Ascending aorta (tissue), 2 donors: ENCODE data around the gene SERPINB1. TPM values are rescaled to one million over a fixed set of nuclear protein-coding genes. Genes with fewer than 3 reads are reported as not detected.
A peak's percentile ranks its signal among the peaks of the same experiment; 100 is the strongest.

Experiments used
- DNase-seq, 2 donors: peaks; one replicate each; pipeline ENCODE4 v3.0.0-alpha.2; 2019; ENCODE audit warnings: low spot score in 2 of 2
- H3K27ac ChIP-seq, 2 donors: fragments of 200-600 bp; sonication (generic); one replicate each; pipeline ENCODE4 v1.5.1; 2016 to 2017; ENCODE audit warnings: mild to moderate bottlenecking in 1 of 2
- H3K27me3 ChIP-seq: fragments of 200-600 bp; sonication (generic); one replicate; pipeline ENCODE4 v1.5.1; 2017
- H3K36me3 ChIP-seq, 2 donors: fragments of 200-600 bp; sonication (generic); one replicate each; pipeline ENCODE4 v1.5.1; 2016
- H3K4me1 ChIP-seq, 2 donors: fragments of 200-600 bp; sonication (generic); one replicate each; pipeline ENCODE4 v1.5.1; 2016 to 2017; ENCODE audit warnings: mild to moderate bottlenecking in 1 of 2
- H3K4me3 ChIP-seq, 2 donors: fragments of 200-600 bp; sonication (generic); one replicate each; pipeline ENCODE4 v1.5.1; 2016 to 2017; ENCODE audit warnings: mild to moderate bottlenecking in 1 of 2
- H3K9me3 ChIP-seq, 2 donors: fragments of 200-600 bp; sonication (generic); one replicate each; pipeline ENCODE4 v1.5.1; 2016
- intact Hi-C: fragments of 100-400 bp; cut with DNase I; formaldehyde crosslinking; loops from one replicate; pipeline ENCODE4 v1.15.1; 2023
- total RNA-seq: library from RNA; depleted of rRNA; stranded (reverse); fragments of >200 nt; gene quantifications from one replicate; pipeline ENCODE4 v1.1.0, GENCODE V29; 2016
- TF ChIP-seq, protein P1 (sequence below), 3 experiments: fragments of 200-600 bp in 2 of 3; fragments of 450-650 bp in 1 of 3; sonication (generic) in 2 of 3; IDR thresholded peaks; one replicate each; pipeline ENCODE4 v1.5.1; 2016 to 2019; ENCODE audit warnings: antibody characterized with exemption in 3 of 3, mild to moderate bottlenecking in 1 of 3, moderate library complexity in 1 of 3

Gene SERPINB1
- total RNA-seq, 1 donor from 2014 or later = 14.0 TPM

DNA sequence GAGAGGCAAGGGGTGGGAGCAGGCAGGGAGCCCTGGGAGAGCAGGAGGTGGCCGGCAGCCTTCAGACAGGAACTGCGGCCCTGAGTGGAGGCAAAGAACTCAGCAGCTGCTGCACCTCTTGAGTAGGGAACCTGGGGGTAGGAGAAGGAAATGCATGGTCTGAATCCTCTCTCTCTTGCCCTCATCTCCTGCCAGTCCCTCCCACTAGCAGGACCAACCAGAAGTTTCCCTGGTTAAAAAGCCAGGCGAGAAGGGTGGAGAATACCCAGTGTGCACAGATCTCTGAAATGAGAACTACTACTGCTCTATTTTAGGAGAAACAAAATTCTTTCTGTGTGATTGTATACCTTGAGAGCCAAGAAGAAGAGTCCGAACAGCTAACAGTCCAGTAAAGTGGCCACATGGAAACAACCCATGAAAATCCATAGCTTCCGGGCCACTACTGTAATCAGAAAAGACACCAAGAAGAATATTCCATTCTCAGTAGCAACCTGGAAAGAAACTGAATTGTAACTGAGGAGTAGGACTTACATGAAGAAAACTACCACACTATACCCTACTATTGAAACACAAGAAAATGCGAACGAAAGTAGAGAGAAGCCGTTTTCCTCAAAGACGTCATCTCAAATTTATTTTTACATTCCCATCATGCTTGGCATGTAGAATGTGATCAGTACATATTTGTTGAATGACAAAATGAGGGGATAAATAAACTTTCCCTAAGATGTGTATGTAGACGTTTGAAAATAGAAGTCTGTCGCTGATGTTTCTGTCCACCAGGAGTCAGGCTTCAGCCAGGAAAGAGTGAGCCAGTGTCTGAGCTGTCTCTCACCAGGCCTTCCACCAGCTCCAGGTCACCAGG, 50.8 kb downstream of the SERPINB1 start:
- H3K36me3 ChIP-seq = peaks cover 4 to 11% of the 10 kb centered on the region in 2 donors
- H3K4me1 ChIP-seq = peaks cover 9 to 34% of the 10 kb centered on the region in 2 donors
- no peaks in the 10 kb centered on the region for H3K9me3 ChIP-seq
- intact Hi-C loops = loop anchor here (1.0 to 2.0 kb wide), 6 partner anchors 26 to 198 kb away; partner anchors contain the start of genes SERPINB1 and WRNIP1
- H3K27ac ChIP-seq = peak overlapping the region; percentile 89 to 95
- H3K27me3 ChIP-seq = no peaks in the 10 kb centered on the region
- TF ChIP-seq, protein P1, sequence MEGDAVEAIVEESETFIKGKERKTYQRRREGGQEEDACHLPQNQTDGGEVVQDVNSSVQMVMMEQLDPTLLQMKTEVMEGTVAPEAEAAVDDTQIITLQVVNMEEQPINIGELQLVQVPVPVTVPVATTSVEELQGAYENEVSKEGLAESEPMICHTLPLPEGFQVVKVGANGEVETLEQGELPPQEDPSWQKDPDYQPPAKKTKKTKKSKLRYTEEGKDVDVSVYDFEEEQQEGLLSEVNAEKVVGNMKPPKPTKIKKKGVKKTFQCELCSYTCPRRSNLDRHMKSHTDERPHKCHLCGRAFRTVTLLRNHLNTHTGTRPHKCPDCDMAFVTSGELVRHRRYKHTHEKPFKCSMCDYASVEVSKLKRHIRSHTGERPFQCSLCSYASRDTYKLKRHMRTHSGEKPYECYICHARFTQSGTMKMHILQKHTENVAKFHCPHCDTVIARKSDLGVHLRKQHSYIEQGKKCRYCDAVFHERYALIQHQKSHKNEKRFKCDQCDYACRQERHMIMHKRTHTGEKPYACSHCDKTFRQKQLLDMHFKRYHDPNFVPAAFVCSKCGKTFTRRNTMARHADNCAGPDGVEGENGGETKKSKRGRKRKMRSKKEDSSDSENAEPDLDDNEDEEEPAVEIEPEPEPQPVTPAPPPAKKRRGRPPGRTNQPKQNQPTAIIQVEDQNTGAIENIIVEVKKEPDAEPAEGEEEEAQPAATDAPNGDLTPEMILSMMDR (IDR thresholded peaks at IDR 0.05) = peak; percentile 74 to 90 (median 77)
- H3K4me3 ChIP-seq = peak overlapping the region in 1 of 2 donors; percentile 49
- peak; percentile 36 to 92 for DNase-seq

DNA sequence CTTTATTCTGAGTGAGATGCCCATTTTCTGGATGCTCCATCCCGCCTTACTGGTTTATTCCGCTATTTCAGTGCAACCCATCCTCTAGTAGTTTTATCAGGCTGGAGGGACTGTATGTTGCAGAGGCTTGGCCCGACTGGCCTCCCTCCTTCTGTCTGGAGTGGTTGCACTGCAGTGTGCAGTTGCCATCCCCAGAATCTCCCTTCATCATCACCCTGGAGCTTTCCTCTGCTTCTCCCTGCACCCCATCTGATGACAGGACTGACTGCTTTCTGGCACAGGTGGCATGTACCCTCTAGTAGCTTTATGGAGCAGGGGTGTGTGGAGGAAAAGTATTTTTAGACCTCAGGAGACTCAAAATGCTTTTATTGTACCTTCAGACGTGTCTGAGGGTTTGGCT, 55.4 kb downstream of the SERPINB1 start:
- no peak for DNase-seq
- Histone ChIP-seq H3K4me1 (peaks cover 4 to 17% of the 10 kb centered on the region in 2 donors), H3K9me3 (no peaks in the 10 kb centered on the region), H3K4me3 (no peak overlapping the region), H3K27me3 (no peaks in the 10 kb centered on the region), H3K36me3 (peaks cover 6 to 29% of the 10 kb centered on the region in 2 donors), H3K27ac (no peak overlapping the region)
- intact Hi-C loops = no loop called here
- TF ChIP-seq, protein P1 (IDR thresholded peaks at IDR 0.05) = no peak

DNA sequence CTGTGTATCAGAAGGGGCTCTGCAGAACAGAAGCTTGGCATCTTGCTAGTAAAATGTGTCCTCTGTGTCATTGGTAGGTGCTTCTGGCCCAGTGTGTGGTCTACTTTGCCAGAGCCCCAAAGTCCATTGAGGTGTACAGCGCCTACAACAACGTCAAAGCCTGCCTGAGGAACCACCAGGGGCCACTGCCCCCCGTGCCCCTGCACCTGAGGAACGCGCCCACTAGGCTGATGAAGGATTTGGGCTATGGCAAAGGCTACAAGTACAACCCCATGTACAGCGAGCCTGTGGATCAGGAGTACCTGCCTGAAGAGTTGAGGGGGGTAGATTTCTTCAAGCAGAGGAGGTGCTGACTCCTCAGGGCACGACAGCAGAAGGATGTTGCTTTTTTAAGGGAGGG, 56.7 kb downstream of the SERPINB1 start:
- intact Hi-C loops = no loop called here
- Histone ChIP-seq H3K27me3 (no peaks in the 10 kb centered on the region), H3K36me3 (peaks cover 6 to 36% of the 10 kb centered on the region in 2 donors), H3K27ac (no peak overlapping the region), H3K4me3 (no peak overlapping the region), H3K4me1 (peaks cover 0 to 14% of the 10 kb centered on the region in 2 donors), H3K9me3 (no peaks in the 10 kb centered on the region)
- TF ChIP-seq, protein P1 (IDR thresholded peaks at IDR 0.05) = no peak
- no peak for DNase-seq

DNA sequence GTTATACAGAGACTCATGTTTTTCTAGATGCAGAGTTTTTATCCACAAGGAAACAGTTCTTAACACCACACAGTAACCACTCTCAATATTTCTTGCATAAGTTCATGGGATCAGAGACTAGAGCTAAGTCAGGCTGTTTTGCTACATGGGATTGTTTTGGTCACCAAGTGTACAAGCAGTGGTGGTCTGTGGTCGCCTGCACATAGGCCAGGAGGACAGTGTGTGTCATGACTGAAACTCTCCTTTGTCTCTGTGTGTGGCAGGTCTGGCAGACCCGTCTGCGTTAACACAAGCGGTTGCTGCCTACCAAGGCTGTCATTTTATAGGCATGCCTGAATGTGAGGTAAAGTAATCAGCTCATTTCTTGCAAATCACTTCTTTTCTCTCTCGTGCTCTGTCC, 57.6 kb downstream of the SERPINB1 start:
- no peaks in the 10 kb centered on the region for H3K27me3 ChIP-seq
- H3K4me1 ChIP-seq = peaks cover 0 to 5% of the 10 kb centered on the region in 2 donors
- H3K4me3 ChIP-seq = no peak overlapping the region
- H3K9me3 ChIP-seq = no peaks in the 10 kb centered on the region
- intact Hi-C loops = no loop called here
- peaks cover 11 to 43% of the 10 kb centered on the region in 2 donors for H3K36me3 ChIP-seq
- DNase-seq = no peak
- H3K27ac ChIP-seq = no peak overlapping the region
- TF ChIP-seq, protein P1 (IDR thresholded peaks at IDR 0.05) = no peak

DNA sequence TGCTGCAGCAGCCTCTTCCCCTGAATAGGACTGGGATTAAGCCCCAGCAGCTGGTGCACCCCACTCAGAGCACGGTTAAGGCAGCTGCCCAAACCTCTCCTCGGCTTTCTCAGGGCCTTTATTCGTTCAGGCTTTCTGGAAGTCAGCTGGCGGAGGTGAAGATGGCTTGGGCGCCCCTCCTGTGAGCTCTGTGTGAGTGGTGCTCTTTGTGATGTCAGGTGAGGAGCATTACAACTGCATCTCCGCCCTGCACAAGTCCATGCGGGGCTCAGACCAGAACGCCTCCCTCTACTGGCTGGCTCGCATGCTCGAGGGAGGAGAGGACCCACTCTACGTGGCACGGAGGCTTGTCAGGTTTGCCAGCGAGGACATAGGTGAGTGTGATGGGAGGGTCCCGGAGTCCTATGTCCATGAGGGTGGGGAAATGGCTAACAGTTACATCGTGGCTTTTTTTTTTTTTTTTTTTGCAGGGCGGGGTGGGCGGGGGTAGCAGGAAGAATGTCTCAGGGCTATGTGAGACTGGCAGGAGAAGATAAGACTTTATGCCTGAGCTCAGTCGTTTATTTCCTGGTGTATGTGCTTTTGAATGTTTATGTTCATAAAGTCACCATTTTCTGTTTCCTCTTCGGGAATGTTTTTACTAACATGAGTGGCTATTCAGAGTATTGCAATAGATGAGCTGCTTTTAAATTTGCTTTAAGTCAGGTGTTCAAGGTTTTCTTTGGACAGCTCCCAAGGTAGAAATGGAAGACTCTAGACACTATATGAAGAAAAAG, 58.3 kb downstream of the SERPINB1 start:
- Histone ChIP-seq H3K27me3 (no peaks in the 10 kb centered on the region), H3K4me3 (no peak overlapping the region), H3K9me3 (no peaks in the 10 kb centered on the region), H3K4me1 (peaks cover 0 to 3% of the 10 kb centered on the region in 2 donors), H3K36me3 (peaks cover 11 to 46% of the 10 kb centered on the region in 2 donors), H3K27ac (no peak overlapping the region)
- intact Hi-C loops = no loop called here
- TF ChIP-seq, protein P1 (IDR thresholded peaks at IDR 0.05) = peak in 1 of 3 experiments; percentile 18
- no peak for DNase-seq
